HEK293 (cell line): ENCODE measurements around the gene KLHL35.

ENCODE experiments used
- CTCF ChIA-PET: fragments of 350-600 bp; formaldehyde crosslinking; extraction: SDS; loops from one replicate; lab custom pipeline; 2021; ENCODE audit warnings: antibody characterized with exemption; lab: Yijun Ruan, JAX
- POLR2A ChIA-PET: fragments of 300-600 bp; formaldehyde crosslinking; extraction: SDS; loops from one replicate; lab custom pipeline; 2020; ENCODE audit warnings: antibody characterized with exemption, inconsistent platforms; lab: Yijun Ruan, JAX
- H3K27ac ChIP-seq: fragments of 200-500 bp; sonication (Bioruptor generic); 2 replicates; pipeline ENCODE4 v1.5.1; 2014; ENCODE audit warnings: low read depth, low read length, control low read depth, inconsistent platforms; ENCODE audit errors: extremely low read depth
- H3K36me3 ChIP-seq, 2 experiments: fragments of 200-500 bp in 1 of 2; sonication (Bioruptor generic) in 1 of 2; 1 replicate in 1 of 2; 2 replicates in 1 of 2; pipeline ENCODE4 v1.5.1; 2014 to 2017; ENCODE audit warnings: inconsistent platforms in 2 of 2, low read length in 2 of 2; ENCODE audit not compliant: control insufficient read depth in 2 of 2, insufficient read depth in 1 of 2
- H3K4me1 ChIP-seq: fragments of 200-500 bp; sonication (Bioruptor generic); 2 replicates; pipeline ENCODE4 v1.5.1; 2014; ENCODE audit warnings: mild to moderate bottlenecking, low read length, inconsistent platforms; ENCODE audit not compliant: control insufficient read depth, insufficient read depth
- H3K4me3 ChIP-seq: 2 replicates; pipeline ENCODE4 v1.5.1; 2011; ENCODE audit warnings: low read depth, mild to moderate bottlenecking, control low read depth, low read length, moderate library complexity
- H3K9me3 ChIP-seq: fragments of 200-500 bp; sonication (Bioruptor generic); 2 replicates; pipeline ENCODE4 v1.5.1; 2014; ENCODE audit warnings: low read depth, low read length, inconsistent platforms; ENCODE audit not compliant: control insufficient read depth, insufficient read depth
- KLF10 ChIP-seq: fragments of 450-650 bp; IDR thresholded peaks from 2 replicates; pipeline ENCODE4 v1.5.1; 2018; ENCODE audit warnings: missing biosample characterization, mild to moderate bottlenecking, missing genetic modification characterization
- KLF9 ChIP-seq: fragments of 450-650 bp; formaldehyde crosslinking; IDR thresholded peaks from 2 replicates; pipeline ENCODE4 v1.5.1; 2016; ENCODE audit warnings: missing biosample characterization, missing genetic modification characterization, low read depth
- MZF1 ChIP-seq: fragments of 450-650 bp; formaldehyde crosslinking; IDR thresholded peaks from 2 replicates; pipeline ENCODE4 v1.5.1; 2017; ENCODE audit warnings: missing biosample characterization, missing genetic modification characterization, borderline replicate concordance
- OSR2 ChIP-seq: fragments of 450-650 bp; formaldehyde crosslinking; IDR thresholded peaks from 2 replicates; pipeline ENCODE4 v1.5.1; 2016; ENCODE audit warnings: missing biosample characterization, missing genetic modification characterization
- SCRT2 ChIP-seq: fragments of 450-650 bp; formaldehyde crosslinking; IDR thresholded peaks from 2 replicates; pipeline ENCODE4 v1.5.1; 2016; ENCODE audit warnings: missing biosample characterization, missing genetic modification characterization
- SETDB1 ChIP-seq: IDR thresholded peaks from one replicate; pipeline ENCODE4 v1.6.1; 2017; ENCODE audit warnings: mild to moderate bottlenecking, low read length, moderate library complexity, mixed read lengths; ENCODE audit not compliant: insufficient read length
- TRIM28 ChIP-seq: IDR thresholded peaks from 2 replicates; pipeline ENCODE4 v1.6.1; 2011; ENCODE audit warnings: low read length, control low read depth, borderline replicate concordance
- YY1 ChIP-seq: fragments of 450-650 bp; formaldehyde crosslinking; IDR thresholded peaks from 2 replicates; pipeline ENCODE4 v1.5.1; 2018; ENCODE audit warnings: missing biosample characterization, missing genetic modification characterization
- ZNF132 ChIP-seq: fragments of 450-650 bp; formaldehyde crosslinking; IDR thresholded peaks from 2 replicates; pipeline ENCODE4 v1.5.1; 2017; ENCODE audit warnings: missing biosample characterization, missing genetic modification characterization, borderline replicate concordance
- ZNF16 ChIP-seq: fragments of 450-650 bp; formaldehyde crosslinking; IDR thresholded peaks from 2 replicates; pipeline ENCODE4 v1.5.1; 2016; ENCODE audit warnings: low read depth, missing biosample characterization, missing genetic modification characterization
- ZNF248 ChIP-seq: fragments of 450-650 bp; formaldehyde crosslinking; IDR thresholded peaks from 2 replicates; pipeline ENCODE4 v1.5.1; 2017; ENCODE audit warnings: missing biosample characterization, missing genetic modification characterization
- ZNF26 ChIP-seq: fragments of 450-650 bp; formaldehyde crosslinking; IDR thresholded peaks from 2 replicates; pipeline ENCODE4 v1.5.1; 2016; ENCODE audit warnings: missing biosample characterization, missing genetic modification characterization
- ZNF266 ChIP-seq: fragments of 450-650 bp; formaldehyde crosslinking; IDR thresholded peaks from 2 replicates; pipeline ENCODE4 v1.5.1; 2016; ENCODE audit warnings: missing biosample characterization, missing genetic modification characterization, low read depth
- ZNF394 ChIP-seq: fragments of 450-650 bp; formaldehyde crosslinking; IDR thresholded peaks from 2 replicates; pipeline ENCODE4 v1.5.1; 2016; ENCODE audit warnings: missing biosample characterization, missing genetic modification characterization, mild to moderate bottlenecking, moderate library complexity, borderline replicate concordance
- ZNF416 ChIP-seq: fragments of 450-650 bp; formaldehyde crosslinking; IDR thresholded peaks from 2 replicates; pipeline ENCODE4 v1.5.1; 2016; ENCODE audit warnings: missing biosample characterization, missing genetic modification characterization
- ZNF596 ChIP-seq: fragments of 450-650 bp; IDR thresholded peaks from 2 replicates; pipeline ENCODE4 v1.5.0; 2018; ENCODE audit warnings: missing biosample characterization, mild to moderate bottlenecking, missing genetic modification characterization, moderate library complexity
- ZNF624 ChIP-seq: fragments of 450-650 bp; formaldehyde crosslinking; IDR thresholded peaks from 2 replicates; pipeline ENCODE4 v1.5.1; 2017; ENCODE audit warnings: missing biosample characterization, missing genetic modification characterization
- ZNF626 ChIP-seq: fragments of 450-650 bp; sonication (Bioruptor Pico); formaldehyde crosslinking; IDR thresholded peaks from 2 replicates; pipeline ENCODE4 v1.5.1; 2018; ENCODE audit warnings: missing biosample characterization, missing genetic modification characterization, inconsistent platforms
- ZNF677 ChIP-seq: fragments of 450-650 bp; IDR thresholded peaks from 2 replicates; pipeline ENCODE4 v1.5.0; 2018; ENCODE audit warnings: missing biosample characterization, mild to moderate bottlenecking, missing genetic modification characterization, moderate library complexity
- ZSCAN16 ChIP-seq: fragments of 450-650 bp; formaldehyde crosslinking; IDR thresholded peaks from 2 replicates; pipeline ENCODE4 v1.5.1; 2016; ENCODE audit warnings: missing biosample characterization, missing genetic modification characterization
- TF ChIP-seq, protein P1 (sequence below): fragments of 450-650 bp; formaldehyde crosslinking; IDR thresholded peaks from 2 replicates; pipeline ENCODE4 v1.5.1; 2017; ENCODE audit warnings: missing biosample characterization, missing genetic modification characterization
- TF ChIP-seq, protein P2 (sequence below): fragments of 450-650 bp; formaldehyde crosslinking; IDR thresholded peaks from 2 replicates; pipeline ENCODE4 v1.5.1; 2016; ENCODE audit warnings: missing biosample characterization, missing genetic modification characterization

The KLHL35 gene

GRCh38 chr11:75450236-75450635 is 17.2 kb upstream of the KLHL35 start:
- H3K4me1 ChIP-seq: no peaks in the 10 kb centered on the region
- TF ChIP-seq ZNF596 (no peak), KLF9 (tag by site-specific recombination) (no peak), ZNF626 (tag by site-specific recombination) (no peak), SETDB1 (no peak), OSR2 (tag by site-specific recombination) (no peak), ZNF132 (tag by site-specific recombination) (no peak)
- TF ChIP-seq, all 188 proteins: peak for 0
- CTCF ChIA-PET: interaction anchor here (0.6 to 2.6 kb wide), 5 partner anchors 11 to 91 kb away, joined by 3 to 19 read pairs (median 5); no protein-coding TSS in a partner anchor
- POLR2A ChIA-PET: no interaction called here
- no peaks in the 10 kb centered on the region for H3K9me3 ChIP-seq
- H3K4me3 ChIP-seq: no peak overlapping the region
- no peaks in the 10 kb centered on the region for H3K36me3 ChIP-seq
- no peak overlapping the region for H3K27ac ChIP-seq

- no peaks in the 10 kb centered on the region for H3K9me3 ChIP-seq
- no peak overlapping the region for H3K4me3 ChIP-seq
- CTCF ChIA-PET: interaction anchor here (0.6 to 1.4 kb wide), 2 partner anchors 81 to 170 kb away, joined by 4 to 6 read pairs; no protein-coding TSS in a partner anchor
- TF ChIP-seq ZNF416 (tag by site-specific recombination): no peak
- no peak for TF ChIP-seq ZNF677 (tag by site-specific recombination)
- no peak for TF ChIP-seq TRIM28
- no peak for TF ChIP-seq ZNF624
- no peak for TF ChIP-seq ZNF248 (tag by site-specific recombination)
- TF ChIP-seq ZSCAN16 (tag by site-specific recombination): no peak
- TF ChIP-seq ZNF266 (tag by site-specific recombination): no peak
- TF ChIP-seq, protein P1, sequence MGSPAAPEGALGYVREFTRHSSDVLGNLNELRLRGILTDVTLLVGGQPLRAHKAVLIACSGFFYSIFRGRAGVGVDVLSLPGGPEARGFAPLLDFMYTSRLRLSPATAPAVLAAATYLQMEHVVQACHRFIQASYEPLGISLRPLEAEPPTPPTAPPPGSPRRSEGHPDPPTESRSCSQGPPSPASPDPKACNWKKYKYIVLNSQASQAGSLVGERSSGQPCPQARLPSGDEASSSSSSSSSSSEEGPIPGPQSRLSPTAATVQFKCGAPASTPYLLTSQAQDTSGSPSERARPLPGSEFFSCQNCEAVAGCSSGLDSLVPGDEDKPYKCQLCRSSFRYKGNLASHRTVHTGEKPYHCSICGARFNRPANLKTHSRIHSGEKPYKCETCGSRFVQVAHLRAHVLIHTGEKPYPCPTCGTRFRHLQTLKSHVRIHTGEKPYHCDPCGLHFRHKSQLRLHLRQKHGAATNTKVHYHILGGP (tag by site-specific recombination): no peak
- TF ChIP-seq ZNF394 (tag by site-specific recombination): no peak
- TF ChIP-seq, protein P2, sequence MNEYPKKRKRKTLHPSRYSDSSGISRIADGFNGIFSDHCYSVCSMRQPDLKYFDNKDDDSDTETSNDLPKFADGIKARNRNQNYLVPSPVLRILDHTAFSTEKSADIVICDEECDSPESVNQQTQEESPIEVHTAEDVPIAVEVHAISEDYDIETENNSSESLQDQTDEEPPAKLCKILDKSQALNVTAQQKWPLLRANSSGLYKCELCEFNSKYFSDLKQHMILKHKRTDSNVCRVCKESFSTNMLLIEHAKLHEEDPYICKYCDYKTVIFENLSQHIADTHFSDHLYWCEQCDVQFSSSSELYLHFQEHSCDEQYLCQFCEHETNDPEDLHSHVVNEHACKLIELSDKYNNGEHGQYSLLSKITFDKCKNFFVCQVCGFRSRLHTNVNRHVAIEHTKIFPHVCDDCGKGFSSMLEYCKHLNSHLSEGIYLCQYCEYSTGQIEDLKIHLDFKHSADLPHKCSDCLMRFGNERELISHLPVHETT: no peak
- TF ChIP-seq ZNF16 (tag by site-specific recombination): no peak
- TF ChIP-seq KLF10: no peak
- TF ChIP-seq ZNF26 (tag by site-specific recombination): no peak
- TF ChIP-seq YY1 (tag by site-specific recombination): no peak
- TF ChIP-seq SCRT2 (tag by site-specific recombination): no peak
- no peak for TF ChIP-seq MZF1
- TF ChIP-seq, all 188 proteins: peak for 0
- Histone ChIP-seq H3K4me1 (no peaks in the 10 kb centered on the region), H3K27ac (no peak overlapping the region), H3K36me3 (no peaks in the 10 kb centered on the region)
- POLR2A ChIA-PET: no interaction called here
Measured at GRCh38 chr11:75449776-75450175, 16.8 kb upstream of the KLHL35 start.
